Stimulated activated CD8-positive, alpha-beta memory T cell treated with anti-CD3 and anti-CD28 coated beads, Interleukin-15, amount 100 ng/mL, for 1 hour (primary cell): Measurements from ENCODE around the gene PKP1.

Experiments
- DNase-seq: peaks from one replicate; pipeline ENCODE4 v3.0.0-alpha.2; 2020; ENCODE audit warnings: low read depth

The PKP1 gene

GRCh38 chr1:201328576-201328975, 45.3 kb downstream of the PKP1 start:
- DNase-seq, result no peak

GRCh38 chr1:201329286-201329685, 46.0 kb downstream of the PKP1 start:
- no peak for DNase-seq

- DNase-seq, result no peak
Observed at GRCh38 chr1:201329801-201330200, 46.5 kb downstream of the PKP1 start.

GRCh38 chr1:201330541-201330940, 47.2 kb downstream of the PKP1 start:
- no peak for DNase-seq

GRCh38 chr1:201331166-201331565, 47.9 kb downstream of the PKP1 start:
- no peak for DNase-seq

GRCh38 chr1:201332021-201332420, 48.7 kb downstream of the PKP1 start:
- DNase-seq, result no peak

GRCh38 chr1:201332616-201333335, 49.5 kb downstream of the PKP1 start:
- no peak for DNase-seq

- no peak for DNase-seq
Observed at GRCh38 chr1:201334325-201335173, 51.2 kb downstream of the PKP1 start.

- DNase-seq, result no peak
Observed at GRCh38 chr1:201335174-201335870, 52.0 kb downstream of the PKP1 start.

GRCh38 chr1:201335901-201336300, 52.6 kb downstream of the PKP1 start:
- no peak for DNase-seq

GRCh38 chr1:201336711-201337450, 53.6 kb downstream of the PKP1 start:
- DNase-seq, result no peak

GRCh38 chr1:201341377-201341776, 58.1 kb downstream of the PKP1 start:
- no peak for DNase-seq

- no peak for DNase-seq
Observed at GRCh38 chr1:201344206-201345080, 61.1 kb downstream of the PKP1 start.

GRCh38 chr1:201345081-201345355, 61.7 kb downstream of the PKP1 start:
- DNase-seq, result no peak

- no peak for DNase-seq
Observed at GRCh38 chr1:201346337-201346939, 63.1 kb downstream of the PKP1 start.

- no peak for DNase-seq
Observed at GRCh38 chr1:201346987-201347386, 63.7 kb downstream of the PKP1 start.

- no peak for DNase-seq
Observed at GRCh38 chr1:201347498-201348210, 64.3 kb downstream of the PKP1 start.

- DNase-seq, result no peak
Observed at GRCh38 chr1:201348211-201348566, 64.9 kb downstream of the PKP1 start.

- no peak for DNase-seq
Observed at GRCh38 chr1:201349092-201349491, 65.8 kb downstream of the PKP1 start.

GRCh38 chr1:201350361-201350725, 67.0 kb downstream of the PKP1 start:
- no peak for DNase-seq
